Vagina (tissue), 2 donors: ENCODE measurements around the gene KIF22. TPM values are rescaled to one million over a fixed set of nuclear protein-coding genes. Genes with fewer than 3 reads are reported as not detected.

ENCODE experiments used
- DNase-seq, 2 donors: peaks; one replicate each; pipeline ENCODE4 v3.0.0-alpha.2; 2017; ENCODE audit errors: extremely low spot score in 2 of 2
- H3K27ac ChIP-seq: fragments of 200-600 bp; sonication (generic); one replicate; pipeline ENCODE4 v1.5.1; 2019
- H3K27me3 ChIP-seq: fragments of 200-600 bp; sonication (generic); one replicate; pipeline ENCODE4 v1.5.1; 2019
- H3K36me3 ChIP-seq, 2 donors: fragments of 200-600 bp; sonication (generic); one replicate each; pipeline ENCODE4 v1.5.1; 2017 to 2019
- H3K4me1 ChIP-seq: fragments of 200-600 bp; sonication (generic); one replicate; pipeline ENCODE4 v1.5.1; 2019
- H3K4me3 ChIP-seq, 2 donors: fragments of 200-600 bp; sonication (generic); 1 replicate in 1 of 2; 2 replicates in 1 of 2; pipeline ENCODE4 v1.5.1; 2016 to 2019
- H3K9me3 ChIP-seq: fragments of 200-600 bp; sonication (generic); one replicate; pipeline ENCODE4 v1.5.1; 2019
- POLR2A ChIP-seq, 2 donors: fragments of 450-650 bp; IDR thresholded peaks; one replicate each; pipeline ENCODE4 v1.6.1; 2017; ENCODE audit warnings: antibody characterized with exemption in 2 of 2, mild to moderate bottlenecking in 2 of 2, moderate library complexity in 2 of 2
- POLR2AphosphoS5 ChIP-seq, 2 donors: sonication (generic); formaldehyde crosslinking; IDR thresholded peaks; one replicate each; pipeline ENCODE4 v1.9.0; 2017; ENCODE audit warnings: antibody characterized with exemption in 2 of 2, mild to moderate bottlenecking in 2 of 2, low read depth in 1 of 2; ENCODE audit not compliant: insufficient read depth in 1 of 2
- intact Hi-C: fragments of 100-400 bp; cut with DNase I; formaldehyde crosslinking; loops from one replicate; pipeline ENCODE4 v1.15.1; 2023
- total RNA-seq: library from RNA; depleted of rRNA; stranded (reverse); fragments of >200 nt; gene quantifications from one replicate; pipeline ENCODE4 v1.2.3, GENCODE V29; 2016
- TF ChIP-seq, protein P1 (sequence below), 3 experiments: fragments of 450-650 bp in 2 of 3; fragments of 200-600 bp in 1 of 3; sonication (generic) in 1 of 3; IDR thresholded peaks; one replicate each; pipeline ENCODE4 v1.5.1; 2017 to 2019; ENCODE audit warnings: antibody characterized with exemption in 3 of 3, mild to moderate bottlenecking in 2 of 3, moderate library complexity in 2 of 3

KIF22 gene
- total RNA-seq: 18.9 TPM

DNA sequence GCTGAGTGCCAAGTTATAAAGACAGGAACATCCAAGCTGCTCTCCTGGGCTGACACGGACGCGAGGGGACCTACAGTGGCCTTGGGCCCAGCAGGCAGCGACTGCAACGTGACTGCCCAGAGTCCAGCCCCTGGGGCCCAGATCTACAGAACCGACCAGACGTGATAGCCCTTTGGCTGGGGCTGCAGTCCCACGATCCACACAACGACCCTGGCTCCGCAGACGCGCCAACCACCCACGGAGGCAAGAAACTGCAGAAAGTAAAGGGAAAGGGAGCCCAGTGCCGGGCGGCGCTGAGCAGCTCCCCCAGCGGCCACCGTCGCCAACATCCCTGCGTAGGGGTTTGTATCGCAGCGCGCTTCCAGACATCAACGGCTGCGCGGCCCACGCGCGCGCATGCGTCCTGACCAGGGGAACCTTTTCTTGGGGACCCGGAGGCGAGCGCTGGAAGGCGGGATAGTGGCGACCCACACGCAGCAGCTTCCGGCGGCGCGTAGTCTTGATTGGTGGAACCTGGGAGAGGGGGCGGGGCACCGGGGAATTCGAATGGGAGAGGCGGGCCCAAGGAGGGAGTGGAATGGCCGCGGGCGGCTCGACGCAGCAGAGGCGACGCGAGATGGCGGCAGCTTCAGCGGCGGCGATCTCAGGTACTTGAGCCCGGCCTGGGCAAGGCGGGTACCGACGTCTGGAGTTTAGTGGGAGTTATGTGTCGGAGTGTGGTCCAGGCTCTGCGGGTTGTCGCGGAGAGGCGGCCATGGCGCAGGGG lies at the start of gene KIF22:
KIF22 (plus strand) TSS at position 569 of the 766 bp plus-strand sequence; CDS start at position 578, 9 bp downstream.
- H3K27me3 ChIP-seq: no peaks in the 10 kb centered on the region
- H3K4me3 ChIP-seq: peak within 1 kb of the TSS; percentile 69
- no peaks in the 10 kb centered on the region for H3K36me3 ChIP-seq
- TF ChIP-seq, protein P1, sequence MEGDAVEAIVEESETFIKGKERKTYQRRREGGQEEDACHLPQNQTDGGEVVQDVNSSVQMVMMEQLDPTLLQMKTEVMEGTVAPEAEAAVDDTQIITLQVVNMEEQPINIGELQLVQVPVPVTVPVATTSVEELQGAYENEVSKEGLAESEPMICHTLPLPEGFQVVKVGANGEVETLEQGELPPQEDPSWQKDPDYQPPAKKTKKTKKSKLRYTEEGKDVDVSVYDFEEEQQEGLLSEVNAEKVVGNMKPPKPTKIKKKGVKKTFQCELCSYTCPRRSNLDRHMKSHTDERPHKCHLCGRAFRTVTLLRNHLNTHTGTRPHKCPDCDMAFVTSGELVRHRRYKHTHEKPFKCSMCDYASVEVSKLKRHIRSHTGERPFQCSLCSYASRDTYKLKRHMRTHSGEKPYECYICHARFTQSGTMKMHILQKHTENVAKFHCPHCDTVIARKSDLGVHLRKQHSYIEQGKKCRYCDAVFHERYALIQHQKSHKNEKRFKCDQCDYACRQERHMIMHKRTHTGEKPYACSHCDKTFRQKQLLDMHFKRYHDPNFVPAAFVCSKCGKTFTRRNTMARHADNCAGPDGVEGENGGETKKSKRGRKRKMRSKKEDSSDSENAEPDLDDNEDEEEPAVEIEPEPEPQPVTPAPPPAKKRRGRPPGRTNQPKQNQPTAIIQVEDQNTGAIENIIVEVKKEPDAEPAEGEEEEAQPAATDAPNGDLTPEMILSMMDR (IDR thresholded peaks at IDR 0.05): peak; percentile 63 to 78 (median 67)
- TF ChIP-seq POLR2A (IDR thresholded peaks at IDR 0.05) (peak in 1 of 2 donors; percentile 64), POLR2AphosphoS5 (IDR thresholded peaks at IDR 0.05; ENCODE audit: insufficient read depth in 1 of 2, low read depth in 1 of 2) (peak; percentile 96 to 100)
- H3K9me3 ChIP-seq: no peaks in the 10 kb centered on the region
- peaks cover 28% of the 10 kb centered on the region for H3K4me1 ChIP-seq
- intact Hi-C loops: no loop called here
- DNase-seq: peak in 1 of 2 donors; percentile 97
- peak within 1 kb of the TSS; percentile 91 for H3K27ac ChIP-seq

GRCh38 chr16:29742683-29743275 lies 47.8 kb upstream of the KIF22 start:
- Histone ChIP-seq H3K4me1 (no peaks in the 10 kb centered on the region), H3K9me3 (no peaks in the 10 kb centered on the region), H3K4me3 (no peak overlapping the region), H3K36me3 (no peaks in the 10 kb centered on the region), H3K27ac (no peak overlapping the region), H3K27me3 (no peaks in the 10 kb centered on the region)
- TF ChIP-seq, protein P1 (IDR thresholded peaks at IDR 0.05): no peak
- TF ChIP-seq POLR2AphosphoS5 (IDR thresholded peaks at IDR 0.05; ENCODE audit: insufficient read depth in 1 of 2, low read depth in 1 of 2): no peak
- no peak for TF ChIP-seq POLR2A (IDR thresholded peaks at IDR 0.05)
- no peak for DNase-seq
- intact Hi-C loops: no loop called here

DNA sequence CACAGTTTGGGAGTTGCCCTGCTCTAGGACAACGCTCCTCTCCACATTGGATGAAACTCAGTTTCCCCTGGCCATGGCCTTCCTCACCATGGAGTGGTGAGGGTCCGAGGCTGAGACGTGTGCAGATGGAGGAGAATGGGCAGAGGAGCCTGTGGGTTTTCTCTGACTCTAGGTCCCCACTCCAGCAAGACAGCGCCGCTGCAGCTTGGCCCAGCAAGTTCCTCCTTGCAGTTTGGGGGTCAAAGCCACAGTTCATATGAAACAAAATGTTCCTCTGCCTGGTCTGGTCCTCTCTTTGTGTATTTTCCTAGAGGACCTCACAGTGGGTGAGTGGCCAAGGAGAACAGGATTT lies 47.1 kb upstream of the KIF22 start:
- TF ChIP-seq, protein P1 (IDR thresholded peaks at IDR 0.05): no peak
- TF ChIP-seq POLR2A (IDR thresholded peaks at IDR 0.05) (no peak), POLR2AphosphoS5 (IDR thresholded peaks at IDR 0.05; ENCODE audit: insufficient read depth in 1 of 2, low read depth in 1 of 2) (no peak)
- Histone ChIP-seq H3K4me1 (no peaks in the 10 kb centered on the region), H3K36me3 (no peaks in the 10 kb centered on the region), H3K27ac (no peak overlapping the region), H3K9me3 (no peaks in the 10 kb centered on the region), H3K4me3 (no peak overlapping the region), H3K27me3 (no peaks in the 10 kb centered on the region)
- intact Hi-C loops: no loop called here
- no peak for DNase-seq

DNA sequence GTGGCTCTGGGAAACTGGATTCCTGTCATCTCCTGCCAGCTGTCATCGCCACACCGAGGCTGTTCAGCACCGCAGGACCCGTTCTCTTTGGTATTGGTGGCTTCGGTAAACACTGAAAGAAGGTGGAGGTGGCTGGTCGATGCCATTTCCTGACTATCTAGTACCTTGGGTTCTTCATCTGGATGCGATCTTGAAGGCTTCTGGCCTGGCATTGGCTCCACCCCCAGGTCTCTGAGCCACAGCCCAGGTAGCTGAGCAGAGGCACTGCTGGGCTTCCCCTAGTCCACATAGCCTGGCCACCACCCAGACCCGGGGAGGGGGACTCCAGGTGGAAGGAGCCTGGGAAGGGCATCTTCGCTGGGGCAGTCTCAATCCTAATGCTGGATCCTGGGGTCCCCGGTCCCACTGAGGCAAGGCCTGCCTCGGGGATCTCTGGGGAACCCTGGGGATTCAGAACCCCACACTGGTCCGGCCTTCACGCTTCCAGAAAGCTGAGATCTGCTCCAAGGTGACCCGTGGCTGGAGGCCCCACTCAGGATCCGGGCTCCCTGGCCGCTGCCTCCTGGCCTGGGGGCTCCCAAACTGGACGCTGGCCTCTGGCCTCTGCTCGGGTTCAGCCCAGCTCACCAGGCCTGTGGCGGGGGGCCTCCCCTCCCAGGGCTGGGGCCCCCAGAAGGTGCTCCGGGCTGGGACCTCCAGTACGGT lies 46.6 kb upstream of the KIF22 start:
- Histone ChIP-seq H3K27ac (no peak overlapping the region), H3K36me3 (no peaks in the 10 kb centered on the region), H3K9me3 (no peaks in the 10 kb centered on the region), H3K4me3 (no peak overlapping the region), H3K4me1 (no peaks in the 10 kb centered on the region), H3K27me3 (no peaks in the 10 kb centered on the region)
- intact Hi-C loops: no loop called here
- no peak for DNase-seq
- no peak for TF ChIP-seq POLR2A (IDR thresholded peaks at IDR 0.05)
- TF ChIP-seq, protein P1 (IDR thresholded peaks at IDR 0.05): no peak
- no peak for TF ChIP-seq POLR2AphosphoS5 (IDR thresholded peaks at IDR 0.05; ENCODE audit: insufficient read depth in 1 of 2, low read depth in 1 of 2)
